GM18505 (cell line): ENCODE results near the gene RBKS.

ENCODE experiments used
- ATAC-seq: cut with Tn5 transposase; IDR thresholded peaks from one replicate; pipeline ENCODE4 v1.9.1; 2021; ENCODE audit not compliant: unreplicated experiment
- POLR2A ChIP-seq: IDR thresholded peaks from 4 replicates; pipeline ENCODE4 v1.6.1; 2011; ENCODE audit warnings: borderline replicate concordance; ENCODE audit not compliant: insufficient read depth, insufficient read length; ENCODE audit errors: extremely low read depth

RBKS gene

GRCh38 chr2:27804146-27804545 is 86.0 kb downstream of the RBKS start:
- no peak for TF ChIP-seq POLR2A
- no peak for ATAC-seq

GRCh38 chr2:27803046-27803445 is 87.1 kb downstream of the RBKS start:
- no peak for ATAC-seq
- no peak for TF ChIP-seq POLR2A

- ATAC-seq = no peak
- TF ChIP-seq POLR2A = no peak
These were observed 87.6 kb downstream of the RBKS start for GRCh38 chr2:27802547-27802946.

- no peak for TF ChIP-seq POLR2A
- no peak for ATAC-seq
These were observed 89.3 kb downstream of the RBKS start for GRCh38 chr2:27800856-27801255.

- no peak for ATAC-seq
- TF ChIP-seq POLR2A = no peak
These were observed 90.6 kb downstream of the RBKS start for GRCh38 chr2:27799646-27800010.

GRCh38 chr2:27798948-27799645 is 91.1 kb downstream of the RBKS start:
- ATAC-seq = no peak
- TF ChIP-seq POLR2A = no peak

- TF ChIP-seq POLR2A = no peak
- ATAC-seq = no peak
These were observed 91.7 kb downstream of the RBKS start for GRCh38 chr2:27798486-27798885.

GRCh38 chr2:27797841-27798240 is 92.3 kb downstream of the RBKS start:
- TF ChIP-seq POLR2A = no peak
- no peak for ATAC-seq

GRCh38 chr2:27796791-27797765 is 93.1 kb downstream of the RBKS start:
- ATAC-seq = no peak
- TF ChIP-seq POLR2A = no peak

- no peak for ATAC-seq
- TF ChIP-seq POLR2A = no peak
These were observed 94.3 kb downstream of the RBKS start for GRCh38 chr2:27795868-27796277.

- no peak for TF ChIP-seq POLR2A
- no peak for ATAC-seq
These were observed 94.9 kb downstream of the RBKS start for GRCh38 chr2:27795093-27795834.

- TF ChIP-seq POLR2A = no peak
- no peak for ATAC-seq
These were observed 97.4 kb downstream of the RBKS start for GRCh38 chr2:27792759-27793158.

- no peak for TF ChIP-seq POLR2A
- ATAC-seq = no peak
These were observed 99.4 kb downstream of the RBKS start for GRCh38 chr2:27790796-27791195.
